B cell (primary cell): Measurements from ENCODE around the gene CTPS2. TPM values are rescaled to one million over a fixed set of nuclear protein-coding genes. Genes with fewer than 3 reads are reported as not detected.

Experiments
- ATAC-seq: fragments of 200-7000 bp; cut with Tn5 transposase; one replicate; pipeline ENCODE4 v1.10.0; 2021; ENCODE audit warnings: low read depth, mild to moderate bottlenecking, moderate number of reproducible peaks, moderate library complexity
- CTCF ChIA-PET: fragments of 350-600 bp; sonication (Branson Sonifier 250); formaldehyde crosslinking; loops from one replicate; lab custom pipeline; 2021; ENCODE audit warnings: antibody characterized with exemption, inconsistent platforms; lab: Charles Lee
- POLR2A ChIA-PET: fragments of 350-600 bp; sonication (Branson Sonifier 250); formaldehyde crosslinking; loops from one replicate; lab custom pipeline; 2021; ENCODE audit warnings: antibody characterized with exemption; lab: Charles Lee
- DNase-seq: peaks from one replicate; pipeline ENCODE4 v3.0.0; 2013
- H2AFZ ChIP-seq: 2 replicates; pipeline ENCODE4 v1.6.1; 2012; ENCODE audit warnings: mild to moderate bottlenecking, low read depth, low read length; ENCODE audit not compliant: insufficient read depth, poor library complexity, severe bottlenecking
- H3K27ac ChIP-seq, 2 donors: 1 replicate in 1 of 2; 2 replicates in 1 of 2; pipeline ENCODE4 v1.5.1; 2012 to 2013; ENCODE audit warnings: low read length in 2 of 2, mild to moderate bottlenecking in 2 of 2, moderate library complexity in 1 of 2
- H3K27me3 ChIP-seq, 4 experiments: fragments of 200-600 bp in 1 of 4; sonication (generic) in 1 of 4; replicated peaks in 1 of 4; 1 replicate in 2 of 4; 2 replicates in 2 of 4; pipeline versions ENCODE4 v1.6.1 to v1.7.0; 2013 to 2016; ENCODE audit warnings: low read length in 3 of 4, mild to moderate bottlenecking in 2 of 4, mixed read lengths in 1 of 4, moderate library complexity in 1 of 4; ENCODE audit not compliant: insufficient read depth in 4 of 4, control insufficient read depth in 3 of 4; ENCODE audit errors: control extremely low read depth in 1 of 4
- H3K36me3 ChIP-seq, 2 experiments: replicated peaks in 1 of 2; 1 replicate in 1 of 2; 2 replicates in 1 of 2; pipeline versions ENCODE4 v1.6.1 to v1.7.1; 2013; ENCODE audit warnings: low read length in 1 of 2; ENCODE audit not compliant: insufficient read depth in 2 of 2, control insufficient read depth in 1 of 2; ENCODE audit errors: control extremely low read depth in 1 of 2, extremely low read depth in 1 of 2
- H3K4me1 ChIP-seq, 2 donors: fragments of 200-600 bp in 1 of 2; sonication (generic) in 1 of 2; 1 replicate in 1 of 2; 2 replicates in 1 of 2; pipeline versions ENCODE4 v1.5.1 to v1.6.1; 2013 to 2017; ENCODE audit warnings: low read length in 2 of 2; ENCODE audit not compliant: control insufficient read depth in 2 of 2, insufficient read depth in 2 of 2
- H3K4me2 ChIP-seq: replicated peaks from 2 replicates; pipeline ENCODE3; 2012; ENCODE audit warnings: mild to moderate bottlenecking, low read depth, low read length; ENCODE audit not compliant: poor library complexity, severe bottlenecking
- H3K4me3 ChIP-seq, 5 experiments: fragments of 200-600 bp in 1 of 5; sonication (generic) in 1 of 5; 1 replicate in 3 of 5; 2 replicates in 2 of 5; pipeline versions ENCODE4 v1.5.1 to v1.7.0; 2011 to 2016; ENCODE audit warnings: low read length in 4 of 5, mild to moderate bottlenecking in 4 of 5, low read depth in 2 of 5, control low read depth in 1 of 5, moderate library complexity in 1 of 5; ENCODE audit not compliant: insufficient read depth in 1 of 5; ENCODE audit errors: control extremely low read depth in 1 of 5, extremely low read depth in 1 of 5
- H3K79me2 ChIP-seq: fragments of 200-600 bp; sonication (generic); one replicate; pipeline ENCODE4 v1.6.0; 2016; ENCODE audit warnings: low read length; ENCODE audit not compliant: control insufficient read depth, insufficient read depth
- H3K9ac ChIP-seq: fragments of 200-600 bp; sonication (generic); 2 replicates; pipeline ENCODE4 v1.6.1; 2017; ENCODE audit warnings: mild to moderate bottlenecking, low read length, moderate library complexity
- H3K9me3 ChIP-seq, 3 donors: one replicate each; pipeline versions ENCODE4 v1.6.1 to v1.7.1; 2013; ENCODE audit warnings: low read length in 2 of 3; ENCODE audit not compliant: control insufficient read depth in 2 of 3, insufficient read depth in 1 of 3; ENCODE audit errors: control extremely low read depth in 1 of 3
- H4K20me1 ChIP-seq: 2 replicates; pipeline ENCODE4 v1.6.0; 2012; ENCODE audit warnings: mild to moderate bottlenecking, low read length; ENCODE audit not compliant: insufficient read depth, control insufficient read depth, poor library complexity, severe bottlenecking
- H3K27ac Mint-ChIP-seq: one replicate; pipeline ENCODE4 v1.8.0; 2021; ENCODE audit warnings: mixed read lengths
- H3K27me3 Mint-ChIP-seq: one replicate; pipeline ENCODE4 v1.8.0; 2021; ENCODE audit warnings: mixed read lengths
- H3K4me1 Mint-ChIP-seq: one replicate; pipeline ENCODE4 v1.8.0; 2021; ENCODE audit warnings: mixed read lengths
- H3K4me3 Mint-ChIP-seq: one replicate; pipeline ENCODE4 v1.8.0; 2021; ENCODE audit warnings: mixed read lengths
- H3K9me3 Mint-ChIP-seq: one replicate; pipeline ENCODE4 v1.8.0; 2022; ENCODE audit warnings: mixed read lengths; ENCODE audit not compliant: insufficient read depth
- EZH2 ChIP-seq: IDR thresholded peaks from 2 replicates; pipeline ENCODE4 v1.6.1; 2012; ENCODE audit warnings: borderline replicate concordance, low read depth, mild to moderate bottlenecking, moderate library complexity, low read length; ENCODE audit not compliant: insufficient read depth, poor library complexity, severe bottlenecking
- WGBS: methylation state at CpG from one replicate; pipeline ENCODE4 v1.1.5; 2013; ENCODE audit warnings: missing lambda C conversion rate; ENCODE audit not compliant: insufficient coverage; 5-methylcytosine and 5-hydroxymethylcytosine counted together
- intact Hi-C: fragments of 100-400 bp; cut with micrococcal nuclease; formaldehyde crosslinking; loops from one replicate; pipeline ENCODE4 v1.10.0; 2022
- polyA plus RNA-seq: library from polyadenylated mRNA; depleted of rRNA; stranded (reverse); fragments of >200 nt; gene quantifications from 2 replicates; pipeline ENCODE4 v1.2.3, GENCODE V29; 2012
- total RNA-seq, 2 donors: library from RNA; stranded (reverse); fragments of 120-200 nt in 1 of 2; gene quantifications; 1 replicate in 1 of 2; 2 replicates in 1 of 2; pipeline versions ENCODE4 v1.2.3 to v1.2.4, GENCODE V29; 2013 to 2022
- TF ChIP-seq, protein P1 (sequence below): fragments of 200-600 bp; IDR thresholded peaks from one replicate; pipeline ENCODE4 v1.8.0; 2022; ENCODE audit warnings: antibody characterized with exemption, mild to moderate bottlenecking

CTPS2 gene
- total and polyA plus RNA-seq, 2 donors (not counting 1 experiment from before 2014, with no cell fraction given) = 2.5 to 11.7 TPM

DNA sequence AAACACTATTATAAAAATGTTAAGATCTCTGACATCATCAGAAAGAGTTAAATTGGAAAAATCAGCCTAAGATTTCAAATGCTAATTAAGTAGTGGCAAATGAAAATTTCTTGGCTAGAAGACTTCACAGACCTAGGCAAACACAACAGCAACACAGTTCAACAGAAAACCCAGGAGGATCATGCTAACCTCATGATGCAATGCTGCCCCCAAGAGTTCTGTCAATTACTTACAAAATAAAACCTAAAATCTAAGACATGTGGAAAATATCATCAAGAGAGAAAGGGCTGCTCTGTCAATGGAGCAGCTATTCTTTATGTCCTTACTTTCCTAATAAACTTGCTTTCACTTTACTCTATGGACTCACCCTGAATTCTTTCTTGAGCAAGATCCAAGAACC, 41.5 kb downstream of the CTPS2 start:
- Histone ChIP-seq H3K9me3 (no peaks in the 10 kb centered on the region), H3K9ac (no peak overlapping the region), H3K27ac (no peak overlapping the region), H3K27me3 (no peaks in the 10 kb centered on the region), H4K20me1 (no peaks in the 10 kb centered on the region), H3K79me2 (no peaks in the 10 kb centered on the region), H3K4me2 (no peak overlapping the region), H3K4me1 (no peaks in the 10 kb centered on the region), H3K36me3 (no peaks in the 10 kb centered on the region), H2AFZ (no peak overlapping the region), H3K4me3 (no peak overlapping the region)
- intact Hi-C loops = no loop called here
- CTCF ChIA-PET = interaction anchor here (1.1 kb wide), 1 partner anchor 16 kb away, joined by 3 read pairs; no protein-coding TSS in a partner anchor
- no peaks in the 10 kb centered on the region for H3K27me3 Mint-ChIP-seq
- H3K9me3 Mint-ChIP-seq = no peaks in the 10 kb centered on the region
- no peak overlapping the region for H3K4me3 Mint-ChIP-seq
- TF ChIP-seq EZH2 = no peak
- TF ChIP-seq, protein P1, sequence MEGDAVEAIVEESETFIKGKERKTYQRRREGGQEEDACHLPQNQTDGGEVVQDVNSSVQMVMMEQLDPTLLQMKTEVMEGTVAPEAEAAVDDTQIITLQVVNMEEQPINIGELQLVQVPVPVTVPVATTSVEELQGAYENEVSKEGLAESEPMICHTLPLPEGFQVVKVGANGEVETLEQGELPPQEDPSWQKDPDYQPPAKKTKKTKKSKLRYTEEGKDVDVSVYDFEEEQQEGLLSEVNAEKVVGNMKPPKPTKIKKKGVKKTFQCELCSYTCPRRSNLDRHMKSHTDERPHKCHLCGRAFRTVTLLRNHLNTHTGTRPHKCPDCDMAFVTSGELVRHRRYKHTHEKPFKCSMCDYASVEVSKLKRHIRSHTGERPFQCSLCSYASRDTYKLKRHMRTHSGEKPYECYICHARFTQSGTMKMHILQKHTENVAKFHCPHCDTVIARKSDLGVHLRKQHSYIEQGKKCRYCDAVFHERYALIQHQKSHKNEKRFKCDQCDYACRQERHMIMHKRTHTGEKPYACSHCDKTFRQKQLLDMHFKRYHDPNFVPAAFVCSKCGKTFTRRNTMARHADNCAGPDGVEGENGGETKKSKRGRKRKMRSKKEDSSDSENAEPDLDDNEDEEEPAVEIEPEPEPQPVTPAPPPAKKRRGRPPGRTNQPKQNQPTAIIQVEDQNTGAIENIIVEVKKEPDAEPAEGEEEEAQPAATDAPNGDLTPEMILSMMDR = no peak
- no peaks in the 10 kb centered on the region for H3K4me1 Mint-ChIP-seq
- POLR2A ChIA-PET = no interaction called here
- DNase-seq (no peak), ATAC-seq (no peak)
- no peak overlapping the region for H3K27ac Mint-ChIP-seq

DNA sequence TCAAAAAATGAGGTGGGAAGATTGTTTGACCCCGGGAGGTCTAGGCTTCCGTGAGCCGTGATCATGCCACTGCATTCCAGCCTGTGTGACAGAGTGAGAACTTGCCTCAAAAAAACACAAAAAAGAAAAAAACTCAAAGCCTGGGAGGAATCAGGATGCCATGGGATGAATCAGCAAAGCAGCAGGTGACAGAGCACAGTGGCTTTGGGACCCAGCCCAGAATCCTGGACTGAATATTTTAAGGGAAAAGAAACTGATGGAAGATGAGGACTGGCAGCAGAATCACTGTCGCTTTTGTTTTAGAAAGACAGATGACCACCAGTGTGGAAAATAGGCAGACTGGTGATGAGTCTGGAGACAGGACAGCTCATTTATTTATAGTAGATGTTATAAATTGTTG, 45.9 kb downstream of the CTPS2 start:
- DNase-seq = no peak
- no peaks in the 10 kb centered on the region for H3K9me3 ChIP-seq
- no peaks in the 10 kb centered on the region for H3K4me1 ChIP-seq
- ChIA-PET POLR2A (no interaction called here), CTCF (no interaction called here)
- H3K27me3 ChIP-seq = no peaks in the 10 kb centered on the region
- TF ChIP-seq, protein P1 = no peak
- TF ChIP-seq EZH2 = no peak
- no peaks in the 10 kb centered on the region for H3K79me2 ChIP-seq
- no peaks in the 10 kb centered on the region for H4K20me1 ChIP-seq
- no peak overlapping the region for H3K9ac ChIP-seq
- no peak overlapping the region for H3K27ac ChIP-seq
- H3K4me1 Mint-ChIP-seq = no peaks in the 10 kb centered on the region
- H3K4me3 ChIP-seq = no peak overlapping the region
- no peak overlapping the region for H3K4me3 Mint-ChIP-seq
- no peaks in the 10 kb centered on the region for H3K36me3 ChIP-seq
- H3K27me3 Mint-ChIP-seq = no peaks in the 10 kb centered on the region
- intact Hi-C loops = no loop called here
- H2AFZ ChIP-seq = no peak overlapping the region
- WGBS = no CpG with 5 or more reads among the region's 4 CpGs
- H3K9me3 Mint-ChIP-seq = no peaks in the 10 kb centered on the region
- H3K4me2 ChIP-seq = no peak overlapping the region
- no peak for ATAC-seq
- no peak overlapping the region for H3K27ac Mint-ChIP-seq
